Thoracic aorta (tissue), 2 donors: ENCODE results near the gene PHLDB3. TPM values are rescaled to one million over a fixed set of nuclear protein-coding genes. Genes with fewer than 3 reads are reported as not detected.

Experiments
- ATAC-seq: fragments of 150-250 bp; one replicate; pipeline ENCODE4 v1.8.0; 2017; ENCODE audit warnings: low read depth; ENCODE audit not compliant: insufficient number of reproducible peaks, low FRiP score
- DNase-seq: peaks from one replicate; pipeline ENCODE4 v3.0.0-alpha.2; 2020; ENCODE audit warnings: low spot score
- H3K27ac ChIP-seq, 2 donors: fragments of 200-600 bp; sonication (generic); 1 replicate in 1 of 2; 2 replicates in 1 of 2; pipeline ENCODE4 v1.5.1; 2016; ENCODE audit warnings: mild to moderate bottlenecking in 2 of 2, moderate library complexity in 2 of 2
- H3K27me3 ChIP-seq: fragments of 200-600 bp; sonication (generic); replicated peaks from 2 replicates; pipeline ENCODE4 v1.6.0; 2016; ENCODE audit warnings: mild to moderate bottlenecking; ENCODE audit not compliant: insufficient read depth
- H3K36me3 ChIP-seq: fragments of 200-600 bp; sonication (generic); one replicate; pipeline ENCODE4 v1.5.1; 2016
- H3K4me1 ChIP-seq, 2 donors: fragments of 200-600 bp; sonication (generic); 1 replicate in 1 of 2; 2 replicates in 1 of 2; pipeline versions ENCODE4 v1.5.1 to v1.6.0; 2016; ENCODE audit warnings: low read depth in 2 of 2, mild to moderate bottlenecking in 1 of 2; ENCODE audit not compliant: control insufficient read depth in 1 of 2
- H3K4me3 ChIP-seq: fragments of 200-600 bp; sonication (generic); 2 replicates; pipeline ENCODE4 v1.5.1; 2016; ENCODE audit warnings: mild to moderate bottlenecking
- H3K9me3 ChIP-seq: fragments of 200-600 bp; sonication (generic); 2 replicates; pipeline ENCODE4 v1.5.1; 2016
- CTCF ChIP-seq: fragments of 200-600 bp; sonication (generic); IDR thresholded peaks from one replicate; pipeline ENCODE4 v1.5.1; 2019; ENCODE audit warnings: antibody characterized with exemption
- total RNA-seq, 2 donors: library from RNA; depleted of rRNA; stranded (reverse); fragments of >200 nt; gene quantifications; one replicate each; pipeline versions ENCODE4 v1.1.0 to v1.2.3, GENCODE V29; 2016

The PHLDB3 gene
- total RNA-seq, 2 donors from 2014 or later, result 10.0 to 14.7 TPM

GRCh38 chr19:43435775-43436174, 68.8 kb downstream of the PHLDB3 start:
- no peak for TF ChIP-seq CTCF
- no peaks in the 10 kb centered on the region for H3K4me1 ChIP-seq
- DNase-seq, result no peak

GRCh38 chr19:43433689-43434088, 70.9 kb downstream of the PHLDB3 start:
- no peak for TF ChIP-seq CTCF
- no peaks in the 10 kb centered on the region for H3K27me3 ChIP-seq
- no peaks in the 10 kb centered on the region for H3K4me1 ChIP-seq
- H3K36me3 ChIP-seq, result no peaks in the 10 kb centered on the region
- H3K9me3 ChIP-seq, result no peaks in the 10 kb centered on the region
- H3K4me3 ChIP-seq, result no peak overlapping the region
- DNase-seq (no peak), ATAC-seq (no peak)
- no peak overlapping the region for H3K27ac ChIP-seq

More at GRCh38 chr19:43435775-43436174, 68.8 kb downstream of the PHLDB3 start:
- Histone ChIP-seq H3K9me3 (no peaks in the 10 kb centered on the region), H3K27me3 (no peaks in the 10 kb centered on the region), H3K27ac (no peak overlapping the region), H3K4me3 (no peak overlapping the region), H3K36me3 (no peaks in the 10 kb centered on the region)
- no peak for ATAC-seq

- no peak overlapping the region for H3K4me3 ChIP-seq
- DNase-seq (no peak), ATAC-seq (no peak)
- H3K36me3 ChIP-seq, result no peaks in the 10 kb centered on the region
- no peaks in the 10 kb centered on the region for H3K27me3 ChIP-seq
- H3K9me3 ChIP-seq, result no peaks in the 10 kb centered on the region
- H3K27ac ChIP-seq, result no peak overlapping the region
- H3K4me1 ChIP-seq, result no peaks in the 10 kb centered on the region
- TF ChIP-seq CTCF, result no peak
Observed at GRCh38 chr19:43433358-43433673, 71.2 kb downstream of the PHLDB3 start.

- Histone ChIP-seq H3K36me3 (no peaks in the 10 kb centered on the region), H3K4me1 (no peaks in the 10 kb centered on the region), H3K9me3 (no peaks in the 10 kb centered on the region), H3K27ac (no peak overlapping the region), H3K27me3 (no peaks in the 10 kb centered on the region), H3K4me3 (no peak overlapping the region)
- DNase-seq (no peak), ATAC-seq (no peak)
- TF ChIP-seq CTCF, result no peak
Observed at GRCh38 chr19:43430976-43431375, 73.6 kb downstream of the PHLDB3 start.

- no peaks in the 10 kb centered on the region for H3K4me1 ChIP-seq
- H3K27me3 ChIP-seq, result no peaks in the 10 kb centered on the region
- no peak overlapping the region for H3K27ac ChIP-seq
- no peak for DNase-seq
- ATAC-seq, result no peak
- no peak overlapping the region for H3K4me3 ChIP-seq
- no peaks in the 10 kb centered on the region for H3K36me3 ChIP-seq
- no peaks in the 10 kb centered on the region for H3K9me3 ChIP-seq
- no peak for TF ChIP-seq CTCF
Observed at GRCh38 chr19:43430142-43430710, 74.3 kb downstream of the PHLDB3 start.
